ENCODE results near the gene GPR155.
"Not testable (repeated sequence)": the region's sequence is repeated elsewhere in the genome, so short reads cannot be mapped to it uniquely, and the experiment has no call there.

GPR155 gene

GRCh38 chr2:174510583-174511189 lies 23.9 kb upstream of the GPR155 start:
- Histone ChIP-seq H3K9me3 (ENCODE audit: low read length) (peaks cover 6% of the 10 kb centered on the region), H3K4me1 (ENCODE audit: insufficient read depth, low read length) (no peaks in the 10 kb centered on the region), H3K4me3 (ENCODE audit: low read length) (no peak overlapping the region), H2AFZ (ENCODE audit: low read depth, low read length) (no peak overlapping the region), H3K36me3 (ENCODE audit: insufficient read depth, low read length) (no peaks in the 10 kb centered on the region), H3K27me3 (ENCODE audit: insufficient read depth, low read length) (no peaks in the 10 kb centered on the region)

- Histone ChIP-seq H3K4me1 (ENCODE audit: insufficient read depth, low read length) (no peaks in the 10 kb centered on the region), H3K9me3 (ENCODE audit: low read length) (peaks cover 6% of the 10 kb centered on the region), H3K36me3 (ENCODE audit: insufficient read depth, low read length) (no peaks in the 10 kb centered on the region), H3K4me3 (ENCODE audit: low read length) (no peak overlapping the region), H3K27me3 (ENCODE audit: insufficient read depth, low read length) (peaks cover 2% of the 10 kb centered on the region), H2AFZ (ENCODE audit: low read depth, low read length) (no peak overlapping the region)
Measured at GRCh38 chr2:174503161-174503809, 16.5 kb upstream of the GPR155 start.

GRCh38 chr2:174499371-174499770 lies 12.5 kb upstream of the GPR155 start:
- Histone ChIP-seq H3K4me1 (ENCODE audit: insufficient read depth, low read length) (peaks cover 8% of the 10 kb centered on the region), H3K27me3 (ENCODE audit: insufficient read depth, low read length) (peaks cover 2% of the 10 kb centered on the region), H2AFZ (ENCODE audit: low read depth, low read length) (no peak overlapping the region), H3K4me3 (ENCODE audit: low read length) (no peak overlapping the region), H3K36me3 (ENCODE audit: insufficient read depth, low read length) (no peaks in the 10 kb centered on the region), H3K9me3 (ENCODE audit: low read length) (no peaks in the 10 kb centered on the region)

- Histone ChIP-seq H3K27me3 (ENCODE audit: insufficient read depth, low read length) (peaks cover under 1% of the 10 kb centered on the region), H3K4me3 (ENCODE audit: low read length) (no peak overlapping the region)
Measured at GRCh38 chr2:174495365-174496012, 8.7 kb upstream of the GPR155 start.

GRCh38 chr2:174493549-174494331 lies 6.9 kb upstream of the GPR155 start:
- Histone ChIP-seq H3K4me3 (ENCODE audit: low read length) (no peak overlapping the region), H3K9me3 (ENCODE audit: low read length) (no peaks in the 10 kb centered on the region), H3K4me1 (ENCODE audit: insufficient read depth, low read length) (peaks cover 8% of the 10 kb centered on the region), H3K27me3 (ENCODE audit: insufficient read depth, low read length) (no peaks in the 10 kb centered on the region), H2AFZ (ENCODE audit: low read depth, low read length) (no peak overlapping the region), H3K36me3 (ENCODE audit: insufficient read depth, low read length) (no peaks in the 10 kb centered on the region)

More at GRCh38 chr2:174495365-174496012, 8.7 kb upstream of the GPR155 start:
- peaks cover 8% of the 10 kb centered on the region for H3K4me1 ChIP-seq (ENCODE audit: insufficient read depth, low read length)
- peak overlapping the region; percentile 2 for H2AFZ ChIP-seq (ENCODE audit: low read depth, low read length)
- no peaks in the 10 kb centered on the region for H3K9me3 ChIP-seq (ENCODE audit: low read length)
- no peaks in the 10 kb centered on the region for H3K36me3 ChIP-seq (ENCODE audit: insufficient read depth, low read length)

GRCh38 chr2:174492963-174493431 lies 6.2 kb upstream of the GPR155 start:
- Histone ChIP-seq H3K4me1 (ENCODE audit: insufficient read depth, low read length) (peaks cover 8% of the 10 kb centered on the region), H3K4me3 (ENCODE audit: low read length) (no peak overlapping the region), H2AFZ (ENCODE audit: low read depth, low read length) (no peak overlapping the region), H3K27me3 (ENCODE audit: insufficient read depth, low read length) (no peaks in the 10 kb centered on the region), H3K36me3 (ENCODE audit: insufficient read depth, low read length) (no peaks in the 10 kb centered on the region), H3K9me3 (ENCODE audit: low read length) (no peaks in the 10 kb centered on the region)

GRCh38 chr2:174491947-174492346 lies 5.1 kb upstream of the GPR155 start:
- H2AFZ ChIP-seq (ENCODE audit: low read depth, low read length), result no peak overlapping the region
- H3K27me3 ChIP-seq (ENCODE audit: insufficient read depth, low read length), result no peaks in the 10 kb centered on the region
- H3K9me3 ChIP-seq (ENCODE audit: low read length), result no peaks in the 10 kb centered on the region
- H3K4me3 ChIP-seq (ENCODE audit: low read length), result no peak overlapping the region
- peaks cover 8% of the 10 kb centered on the region for H3K4me1 ChIP-seq (ENCODE audit: insufficient read depth, low read length)
- no peaks in the 10 kb centered on the region for H3K36me3 ChIP-seq (ENCODE audit: insufficient read depth, low read length)

GRCh38 chr2:174490051-174490450 lies 3.2 kb upstream of the GPR155 start:
- Histone ChIP-seq H3K4me3 (ENCODE audit: low read length) (no peak overlapping the region), H3K27me3 (ENCODE audit: insufficient read depth, low read length) (no peaks in the 10 kb centered on the region), H3K36me3 (ENCODE audit: insufficient read depth, low read length) (no peaks in the 10 kb centered on the region), H3K9me3 (ENCODE audit: low read length) (no peaks in the 10 kb centered on the region), H2AFZ (ENCODE audit: low read depth, low read length) (no peak overlapping the region), H3K4me1 (ENCODE audit: insufficient read depth, low read length) (peaks cover 6% of the 10 kb centered on the region)

GRCh38 chr2:174489520-174489919 lies 2.7 kb upstream of the GPR155 start:
- H3K9me3 ChIP-seq (ENCODE audit: low read length); H3K4me1 ChIP-seq (ENCODE audit: insufficient read depth, low read length); H3K36me3 ChIP-seq (ENCODE audit: insufficient read depth, low read length); H3K4me3 ChIP-seq (ENCODE audit: low read length); H2AFZ ChIP-seq (ENCODE audit: low read depth, low read length); H3K27me3 ChIP-seq (ENCODE audit: insufficient read depth, low read length): not testable (repeated sequence)

- Histone ChIP-seq H3K4me3 (ENCODE audit: low read length) (peak overlapping the region; percentile 81), H3K36me3 (ENCODE audit: insufficient read depth, low read length) (no peaks in the 10 kb centered on the region), H3K9me3 (ENCODE audit: low read length) (no peaks in the 10 kb centered on the region), H3K27me3 (ENCODE audit: insufficient read depth, low read length) (no peaks in the 10 kb centered on the region), H3K4me1 (ENCODE audit: insufficient read depth, low read length) (peaks cover 6% of the 10 kb centered on the region), H2AFZ (ENCODE audit: low read depth, low read length) (peak overlapping the region; percentile 92)
Measured at GRCh38 chr2:174487820-174488162, 962 bp upstream of the GPR155 start.

- Histone ChIP-seq H3K27me3 (ENCODE audit: insufficient read depth, low read length) (no peaks in the 10 kb centered on the region), H3K9me3 (ENCODE audit: low read length) (no peaks in the 10 kb centered on the region), H2AFZ (ENCODE audit: low read depth, low read length) (peak overlapping the region; percentile 92), H3K36me3 (ENCODE audit: insufficient read depth, low read length) (no peaks in the 10 kb centered on the region), H3K4me3 (ENCODE audit: low read length) (peak overlapping the region; percentile 96), H3K4me1 (ENCODE audit: insufficient read depth, low read length) (peaks cover 6% of the 10 kb centered on the region)
Measured at GRCh38 chr2:174487108-174487819, 435 bp upstream of the GPR155 start.

- Histone ChIP-seq H3K36me3 (ENCODE audit: insufficient read depth, low read length) (no peaks in the 10 kb centered on the region), H3K4me1 (ENCODE audit: insufficient read depth, low read length) (peaks cover 6% of the 10 kb centered on the region), H3K9me3 (ENCODE audit: low read length) (no peaks in the 10 kb centered on the region), H3K27me3 (ENCODE audit: insufficient read depth, low read length) (no peaks in the 10 kb centered on the region), H3K4me3 (ENCODE audit: low read length) (peak overlapping the region; percentile 96), H2AFZ (ENCODE audit: low read depth, low read length) (peak overlapping the region; percentile 93)
Measured at GRCh38 chr2:174485788-174486562, 854 bp downstream of the GPR155 start.

Measured in neuron (in vitro differentiated cells).